Endothelial cell of umbilical vein (primary cell): Measurements from ENCODE around the gene ALDH3A2. TPM values are rescaled to one million over a fixed set of nuclear protein-coding genes. Genes with fewer than 3 reads are reported as not detected.

Experiments used
- BruUV-seq: library from RNA; stranded (reverse); fragments of 400-500 nt; replicated peaks from 2 replicates; lab custom pipeline; 2021; lab: Mats Ljungman, UMichigan
- CTCF ChIA-PET: fragments of 300-600, 350-600 bp; sonication (Branson Sonifier 250); formaldehyde crosslinking; loops from one replicate; lab custom pipeline; 2021; ENCODE audit warnings: antibody characterized with exemption, inconsistent platforms; lab: Charles Lee
- POLR2A ChIA-PET: fragments of 300-600, 350-600 bp; sonication (Branson Sonifier 250); formaldehyde crosslinking; loops from one replicate; lab custom pipeline; 2021; ENCODE audit warnings: antibody characterized with exemption, inconsistent platforms; lab: Charles Lee
- DNase-seq: peaks from one replicate; pipeline ENCODE4 v3.0.0-alpha.2; 2011; ENCODE audit warnings: low read depth, low spot score
- FAIRE-seq: peaks from 2 replicates; lab custom pipeline; 2011; peaks lifted over from hg19 to GRCh38; lab: Jason Lieb, UNC
- H2AFZ ChIP-seq: 2 replicates; pipeline ENCODE4 v1.6.0; 2012; ENCODE audit warnings: low read depth, low read length, control low read depth, inconsistent platforms
- H3K27ac ChIP-seq: 2 replicates; pipeline ENCODE4 v1.5.1; 2011; ENCODE audit warnings: low read depth, mild to moderate bottlenecking, control low read depth, low read length, moderate library complexity; ENCODE audit not compliant: insufficient read depth
- H3K27me3 ChIP-seq, 2 experiments: 2 replicates each; pipeline versions ENCODE4 v1.6.0 to v1.6.1; 2011; ENCODE audit warnings: low read length in 2 of 2, mixed read lengths in 1 of 2; ENCODE audit not compliant: control insufficient read depth in 2 of 2, insufficient read depth in 2 of 2
- H3K36me3 ChIP-seq, 2 experiments: 2 replicates in 1 of 2; 3 replicates in 1 of 2; pipeline ENCODE4 v1.5.1; 2011; ENCODE audit warnings: low read length in 2 of 2, mild to moderate bottlenecking in 1 of 2, moderate library complexity in 1 of 2; ENCODE audit not compliant: control insufficient read depth in 2 of 2, insufficient read depth in 2 of 2; ENCODE audit errors: extremely low read depth in 1 of 2
- H3K4me1 ChIP-seq: 3 replicates; pipeline ENCODE4 v1.5.1; 2011; ENCODE audit warnings: mild to moderate bottlenecking, low read length; ENCODE audit not compliant: control insufficient read depth, insufficient read depth; ENCODE audit errors: extremely low read depth
- H3K4me2 ChIP-seq: 2 replicates; pipeline ENCODE4 v1.6.1; 2011; ENCODE audit warnings: low read length, control low read depth, mixed read lengths; ENCODE audit not compliant: insufficient read depth
- H3K4me3 ChIP-seq, 3 experiments: fragments of 200-600 bp in 1 of 3; sonication (generic), shearing (Covaris generic) in 1 of 3; replicated peaks in 1 of 3; 2 replicates each; pipeline ENCODE4 v1.5.1; 2011 to 2016; ENCODE audit warnings: control low read depth in 3 of 3, low read length in 3 of 3, mild to moderate bottlenecking in 2 of 3, inconsistent platforms in 1 of 3, low read depth in 1 of 3, moderate library complexity in 1 of 3; ENCODE audit not compliant: insufficient read depth in 1 of 3
- H3K79me2 ChIP-seq: 2 replicates; pipeline ENCODE4 v1.6.0; 2012; ENCODE audit warnings: low read length, inconsistent platforms; ENCODE audit not compliant: control insufficient read depth, insufficient read depth
- H3K9ac ChIP-seq: replicated peaks from 2 replicates; pipeline ENCODE3; 2011; ENCODE audit warnings: low read length, control low read depth; ENCODE audit not compliant: insufficient read depth; ENCODE audit errors: extremely low read depth
- H3K9me1 ChIP-seq: replicated peaks from 3 replicates; pipeline ENCODE4 v1.6.0; 2011; ENCODE audit warnings: mild to moderate bottlenecking, low read length; ENCODE audit not compliant: control insufficient read depth, insufficient read depth; ENCODE audit errors: extremely low read depth
- H3K9me3 ChIP-seq: replicated peaks from 2 replicates; pipeline ENCODE4 v1.5.1; 2012; ENCODE audit warnings: low read length, inconsistent platforms; ENCODE audit not compliant: control insufficient read depth, insufficient read depth
- H4K20me1 ChIP-seq: replicated peaks from 2 replicates; pipeline ENCODE3; 2011; ENCODE audit warnings: mild to moderate bottlenecking, low read length; ENCODE audit not compliant: control insufficient read depth, insufficient read depth; ENCODE audit errors: extremely low read depth
- EZH2 ChIP-seq: IDR thresholded peaks from 2 replicates; pipeline ENCODE4 v1.6.1; 2012; ENCODE audit warnings: borderline replicate concordance, low read depth, mild to moderate bottlenecking, moderate library complexity, low read length, inconsistent platforms; ENCODE audit not compliant: severe bottlenecking
- FOS ChIP-seq: IDR thresholded peaks from 2 replicates; pipeline ENCODE4 v1.6.1; 2011; ENCODE audit warnings: mild to moderate bottlenecking, low read length, moderate library complexity, borderline replicate concordance; ENCODE audit not compliant: insufficient read depth
- GATA2 ChIP-seq: IDR thresholded peaks from 2 replicates; pipeline ENCODE4 v1.7.0; 2011; ENCODE audit warnings: low read depth, mild to moderate bottlenecking, moderate library complexity, mixed read lengths, low read length; ENCODE audit not compliant: insufficient read length, insufficient read depth
- JUN ChIP-seq: IDR thresholded peaks from 2 replicates; pipeline ENCODE4 v1.6.1; 2011; ENCODE audit warnings: borderline replicate concordance, low read depth; ENCODE audit not compliant: insufficient read length, insufficient read depth
- MYC ChIP-seq: IDR thresholded peaks from one replicate; pipeline ENCODE4 v1.6.1; 2011; ENCODE audit warnings: mild to moderate bottlenecking, low read depth, low read length
- POLR2A ChIP-seq: IDR thresholded peaks from 2 replicates; pipeline ENCODE4 v1.6.1; 2012; ENCODE audit warnings: low read depth, mild to moderate bottlenecking, control low read depth, low read length
- POLR2AphosphoS5 ChIP-seq: IDR thresholded peaks from 2 replicates; pipeline ENCODE4 v1.6.1; 2012; ENCODE audit warnings: low read depth, mild to moderate bottlenecking, control low read depth, low read length, moderate library complexity; ENCODE audit not compliant: insufficient read depth
- dilution Hi-C: fragments of 300-500 bp; cut with MboI; formaldehyde crosslinking; loops from one replicate; pipeline ENCODE4 v1.15.0; 2019; ENCODE audit warnings: low sequenced_read_pairs; ENCODE audit not compliant: extremely low pct_ligation_motif_present
- intact Hi-C: fragments of 100-400 bp; cut with micrococcal nuclease; formaldehyde crosslinking; loops from one replicate; pipeline ENCODE4 v1.10.0; 2022
- polyA plus RNA-seq, 4 experiments: library from polyadenylated mRNA; depleted of rRNA in 3 of 4; stranded (reverse) in 3 of 4; unstranded in 1 of 4; fragments of >200 nt; gene quantifications; 2 replicates each; pipeline versions ENCODE4 v1.2.1 to v1.2.3, GENCODE V29; 2011 to 2012; ENCODE audit warnings: missing spikeins in 1 of 4
- total RNA-seq: library from RNA; stranded (reverse); gene quantifications from 2 replicates; pipeline ENCODE4 v1.2.3, GENCODE V29; 2021
- TF ChIP-seq, protein P1 (sequence below): IDR thresholded peaks from 2 replicates; pipeline ENCODE4 v1.6.1; 2011; ENCODE audit not compliant: insufficient read depth, insufficient read length
- TF ChIP-seq, protein P2 (sequence below), 2 donors: IDR thresholded peaks; 1 replicate in 1 of 2; 2 replicates in 1 of 2; pipeline ENCODE4 v1.5.1; 2011; ENCODE audit warnings: low read length in 2 of 2, mild to moderate bottlenecking in 2 of 2, moderate library complexity in 2 of 2, control low read depth in 1 of 2, inconsistent platforms in 1 of 2, low read depth in 1 of 2; ENCODE audit not compliant: insufficient read depth in 1 of 2; ENCODE audit errors: extremely low read depth in 1 of 2

The ALDH3A2 gene
- total and polyA plus RNA-seq, 2 donors (not counting 3 experiments of a cell fraction or from before 2014, with no cell fraction given) = 16.7 to 36.5 TPM

DNA sequence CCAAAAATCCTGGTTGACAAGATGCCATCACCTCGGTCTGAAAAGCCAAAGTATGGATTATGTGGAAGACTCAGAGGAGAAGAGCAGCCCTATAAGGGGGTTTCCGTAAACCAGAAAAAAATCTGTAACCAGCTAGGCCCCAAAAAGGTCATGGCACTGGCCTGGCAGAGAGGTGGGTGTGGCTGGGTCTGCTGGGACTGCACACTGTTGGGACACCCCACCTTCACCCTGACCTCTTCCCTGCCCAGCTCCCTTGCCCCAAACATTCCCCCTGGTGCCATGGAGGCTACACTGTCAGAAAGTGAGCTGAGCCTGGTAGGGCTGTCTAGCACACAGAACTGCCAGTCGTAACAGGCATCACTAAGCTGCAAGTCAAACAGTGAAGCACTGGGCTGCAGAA, 61.3 kb downstream of the ALDH3A2 start:
- POLR2A ChIA-PET = no interaction called here
- Histone ChIP-seq H3K9me1 (no peaks in the 10 kb centered on the region), H3K79me2 (no peaks in the 10 kb centered on the region), H3K4me3 (no peak overlapping the region), H4K20me1 (no peaks in the 10 kb centered on the region), H3K4me1 (no peaks in the 10 kb centered on the region), H2AFZ (no peak overlapping the region), H3K27ac (no peak overlapping the region), H3K36me3 (no peaks in the 10 kb centered on the region), H3K9me3 (no peaks in the 10 kb centered on the region), H3K27me3 (no peaks in the 10 kb centered on the region), H3K4me2 (no peak overlapping the region), H3K9ac (no peak overlapping the region)
- no TSS peak for BruUV-seq
- CTCF ChIA-PET = interaction anchor here (1.1 kb wide), 1 partner anchor 12 kb away, joined by 3 read pairs; no protein-coding TSS in a partner anchor
- DNase-seq (no peak), FAIRE-seq (no peak)
- intact Hi-C loops (no loop called here), dilution Hi-C loops (no loop called here)
- TF ChIP-seq, protein P1, sequence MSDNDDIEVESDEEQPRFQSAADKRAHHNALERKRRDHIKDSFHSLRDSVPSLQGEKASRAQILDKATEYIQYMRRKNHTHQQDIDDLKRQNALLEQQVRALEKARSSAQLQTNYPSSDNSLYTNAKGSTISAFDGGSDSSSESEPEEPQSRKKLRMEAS = no peak
- TF ChIP-seq JUN (no peak), EZH2 (no peak), GATA2 (no peak), MYC (no peak), FOS (no peak), POLR2A (no peak), POLR2AphosphoS5 (no peak)
- TF ChIP-seq, protein P2, sequence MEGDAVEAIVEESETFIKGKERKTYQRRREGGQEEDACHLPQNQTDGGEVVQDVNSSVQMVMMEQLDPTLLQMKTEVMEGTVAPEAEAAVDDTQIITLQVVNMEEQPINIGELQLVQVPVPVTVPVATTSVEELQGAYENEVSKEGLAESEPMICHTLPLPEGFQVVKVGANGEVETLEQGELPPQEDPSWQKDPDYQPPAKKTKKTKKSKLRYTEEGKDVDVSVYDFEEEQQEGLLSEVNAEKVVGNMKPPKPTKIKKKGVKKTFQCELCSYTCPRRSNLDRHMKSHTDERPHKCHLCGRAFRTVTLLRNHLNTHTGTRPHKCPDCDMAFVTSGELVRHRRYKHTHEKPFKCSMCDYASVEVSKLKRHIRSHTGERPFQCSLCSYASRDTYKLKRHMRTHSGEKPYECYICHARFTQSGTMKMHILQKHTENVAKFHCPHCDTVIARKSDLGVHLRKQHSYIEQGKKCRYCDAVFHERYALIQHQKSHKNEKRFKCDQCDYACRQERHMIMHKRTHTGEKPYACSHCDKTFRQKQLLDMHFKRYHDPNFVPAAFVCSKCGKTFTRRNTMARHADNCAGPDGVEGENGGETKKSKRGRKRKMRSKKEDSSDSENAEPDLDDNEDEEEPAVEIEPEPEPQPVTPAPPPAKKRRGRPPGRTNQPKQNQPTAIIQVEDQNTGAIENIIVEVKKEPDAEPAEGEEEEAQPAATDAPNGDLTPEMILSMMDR (IDR thresholded peaks at IDR 0.05; ENCODE audit: extremely low read depth in 1 of 2, insufficient read depth in 1 of 2, low read depth in 1 of 2, low read length in 2 of 2) = no peak
